DND-41 (cell line): Measurements from ENCODE around the gene FTO.

Experiments
- ATAC-seq: fragments of 200-7000 bp; cut with Tn5 transposase; 3 replicates; pipeline ENCODE4 v1.9.1; 2021; ENCODE audit warnings: low read depth; ENCODE audit not compliant: insufficient read depth
- DNase-seq: peaks from one replicate; pipeline ENCODE4 v3.0.0-alpha.2; 2020
- H2AFZ ChIP-seq: 2 replicates; pipeline ENCODE4 v1.6.0; 2012; ENCODE audit warnings: low read depth, low read length
- H3K27ac ChIP-seq: 2 replicates; pipeline ENCODE4 v1.5.1; 2012; ENCODE audit warnings: low read length, inconsistent platforms
- H3K27me3 ChIP-seq: fragments of 200-600 bp; sonication (generic); 2 replicates; pipeline ENCODE4 v1.6.0; 2012; ENCODE audit warnings: low read length, mild to moderate bottlenecking, inconsistent platforms; ENCODE audit not compliant: insufficient read depth, poor library complexity
- H3K36me3 ChIP-seq: 2 replicates; pipeline ENCODE4 v1.5.1; 2012; ENCODE audit warnings: low read length, inconsistent platforms; ENCODE audit not compliant: insufficient read depth
- H3K4me1 ChIP-seq: 2 replicates; pipeline ENCODE4 v1.5.1; 2012; ENCODE audit warnings: mild to moderate bottlenecking, low read length; ENCODE audit not compliant: insufficient read depth
- H3K4me2 ChIP-seq: 2 replicates; pipeline ENCODE4 v1.6.0; 2012; ENCODE audit warnings: mild to moderate bottlenecking, moderate library complexity, low read length, inconsistent platforms; ENCODE audit not compliant: insufficient read depth
- H3K4me3 ChIP-seq, 2 experiments: fragments of 200-600 bp in 1 of 2; shearing (Covaris generic) in 1 of 2; 2 replicates each; pipeline ENCODE4 v1.5.1; 2012 to 2016; ENCODE audit warnings: inconsistent platforms in 2 of 2, low read length in 2 of 2, mild to moderate bottlenecking in 2 of 2, low read depth in 1 of 2, moderate library complexity in 1 of 2
- H3K79me2 ChIP-seq: 2 replicates; pipeline ENCODE4 v1.6.0; 2012; ENCODE audit warnings: low read length, inconsistent platforms; ENCODE audit not compliant: insufficient read depth
- H3K9ac ChIP-seq: 2 replicates; pipeline ENCODE4 v1.6.0; 2012; ENCODE audit warnings: low read depth, mild to moderate bottlenecking, inconsistent platforms, low read length, moderate library complexity
- H3K9me3 ChIP-seq: 2 replicates; pipeline ENCODE4 v1.5.1; 2012; ENCODE audit warnings: low read length, moderate library complexity, mild to moderate bottlenecking, inconsistent platforms; ENCODE audit not compliant: insufficient read depth, severe bottlenecking
- H4K20me1 ChIP-seq: 2 replicates; pipeline ENCODE4 v1.6.0; 2012; ENCODE audit warnings: low read length; ENCODE audit not compliant: insufficient read depth
- EZH2 ChIP-seq: IDR thresholded peaks from 3 replicates; pipeline ENCODE4 v1.6.1; 2012; ENCODE audit warnings: borderline replicate concordance, low read depth, mild to moderate bottlenecking, moderate library complexity, low read length, inconsistent platforms; ENCODE audit not compliant: severe bottlenecking
- TF ChIP-seq, protein P1 (sequence below): IDR thresholded peaks from 2 replicates; pipeline ENCODE4 v1.5.1; 2012; ENCODE audit warnings: borderline replicate concordance, low read length, moderate library complexity, mild to moderate bottlenecking; ENCODE audit not compliant: poor library complexity, severe bottlenecking; ENCODE audit errors: extremely low read depth

FTO gene

GRCh38 chr16:53925107-53925410 lies 221.1 kb downstream of the FTO start:
- Histone ChIP-seq H4K20me1 (no peaks in the 10 kb centered on the region), H3K4me2 (peak overlapping the region; percentile 24), H3K4me3 (no peak overlapping the region), H3K9ac (no peak overlapping the region), H3K36me3 (no peaks in the 10 kb centered on the region), H3K79me2 (no peaks in the 10 kb centered on the region; the same call in 1 of the 2 replicates), H3K4me1 (peaks cover 46% of the 10 kb centered on the region), H3K27me3 (no peaks in the 10 kb centered on the region), H2AFZ (no peak overlapping the region), H3K27ac (peak overlapping the region; percentile 56), H3K9me3 (no peaks in the 10 kb centered on the region)
- DNase-seq (peak; percentile 44), ATAC-seq (peak; percentile 80)
- TF ChIP-seq, protein P1, sequence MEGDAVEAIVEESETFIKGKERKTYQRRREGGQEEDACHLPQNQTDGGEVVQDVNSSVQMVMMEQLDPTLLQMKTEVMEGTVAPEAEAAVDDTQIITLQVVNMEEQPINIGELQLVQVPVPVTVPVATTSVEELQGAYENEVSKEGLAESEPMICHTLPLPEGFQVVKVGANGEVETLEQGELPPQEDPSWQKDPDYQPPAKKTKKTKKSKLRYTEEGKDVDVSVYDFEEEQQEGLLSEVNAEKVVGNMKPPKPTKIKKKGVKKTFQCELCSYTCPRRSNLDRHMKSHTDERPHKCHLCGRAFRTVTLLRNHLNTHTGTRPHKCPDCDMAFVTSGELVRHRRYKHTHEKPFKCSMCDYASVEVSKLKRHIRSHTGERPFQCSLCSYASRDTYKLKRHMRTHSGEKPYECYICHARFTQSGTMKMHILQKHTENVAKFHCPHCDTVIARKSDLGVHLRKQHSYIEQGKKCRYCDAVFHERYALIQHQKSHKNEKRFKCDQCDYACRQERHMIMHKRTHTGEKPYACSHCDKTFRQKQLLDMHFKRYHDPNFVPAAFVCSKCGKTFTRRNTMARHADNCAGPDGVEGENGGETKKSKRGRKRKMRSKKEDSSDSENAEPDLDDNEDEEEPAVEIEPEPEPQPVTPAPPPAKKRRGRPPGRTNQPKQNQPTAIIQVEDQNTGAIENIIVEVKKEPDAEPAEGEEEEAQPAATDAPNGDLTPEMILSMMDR: no peak
- TF ChIP-seq EZH2: no peak

GRCh38 chr16:53925526-53925925 lies 221.6 kb downstream of the FTO start:
- peak overlapping the region; percentile 24 for H3K4me2 ChIP-seq
- no peak overlapping the region for H3K9ac ChIP-seq
- no peaks in the 10 kb centered on the region for H3K27me3 ChIP-seq
- H2AFZ ChIP-seq: no peak overlapping the region
- H3K4me1 ChIP-seq: peaks cover 46% of the 10 kb centered on the region
- ATAC-seq (no peak), DNase-seq (no peak)
- H3K9me3 ChIP-seq: no peaks in the 10 kb centered on the region
- no peak for TF ChIP-seq EZH2
- TF ChIP-seq, protein P1: no peak
- H4K20me1 ChIP-seq: no peaks in the 10 kb centered on the region
- H3K36me3 ChIP-seq: no peaks in the 10 kb centered on the region
- H3K79me2 ChIP-seq: no peaks in the 10 kb centered on the region; the same call in 1 of the 2 replicates
- no peak overlapping the region for H3K4me3 ChIP-seq
- H3K27ac ChIP-seq: peak overlapping the region; percentile 56

GRCh38 chr16:53926209-53926608 lies 222.3 kb downstream of the FTO start:
- no peak for ATAC-seq

More at GRCh38 chr16:53926209-53926608, 222.3 kb downstream of the FTO start:
- Histone ChIP-seq H3K9ac (no peak overlapping the region), H3K27ac (no peak overlapping the region), H3K36me3 (no peaks in the 10 kb centered on the region), H4K20me1 (no peaks in the 10 kb centered on the region), H3K4me3 (no peak overlapping the region), H3K4me1 (peaks cover 46% of the 10 kb centered on the region), H3K9me3 (no peaks in the 10 kb centered on the region), H3K79me2 (no peaks in the 10 kb centered on the region; the same call in 1 of the 2 replicates), H2AFZ (no peak overlapping the region), H3K4me2 (no peak overlapping the region), H3K27me3 (no peaks in the 10 kb centered on the region)
- DNase-seq: no peak
- TF ChIP-seq, protein P1: no peak
- TF ChIP-seq EZH2: no peak
